ENCODE data around the gene KIF23.
"Not testable (repeated sequence)": the region's sequence is repeated elsewhere in the genome, so short reads cannot be mapped to it uniquely, and the experiment has no call there.

The KIF23 gene

GRCh38 chr15:69435985-69436384 is 21.8 kb downstream of the KIF23 start:
- DNase-seq (ENCODE audit: low spot score): no peak

- DNase-seq (ENCODE audit: low spot score): no peak
Measured at GRCh38 chr15:69436951-69437350, 22.8 kb downstream of the KIF23 start.

DNA sequence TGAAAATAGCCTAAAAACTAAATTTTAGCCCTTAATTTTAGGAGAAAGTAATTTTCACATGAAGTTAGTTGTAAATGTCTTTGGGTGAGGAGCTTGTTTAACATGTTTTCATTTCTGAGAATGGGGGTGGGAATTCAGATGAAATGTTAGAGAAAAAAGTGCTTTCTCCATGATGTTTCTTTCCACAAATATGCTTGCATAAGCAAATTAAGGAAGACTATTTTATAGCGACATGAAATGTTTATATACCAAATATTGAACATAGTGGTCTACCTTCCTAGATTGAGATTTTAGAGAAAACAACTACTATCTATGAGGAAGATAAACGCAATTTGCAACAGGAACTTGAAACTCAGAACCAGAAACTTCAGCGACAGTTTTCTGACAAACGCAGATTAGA is 25.5 kb downstream of the KIF23 start:
- no peak for DNase-seq (ENCODE audit: low spot score)

GRCh38 chr15:69443032-69443611 is 29.0 kb downstream of the KIF23 start:
- no peak for DNase-seq (ENCODE audit: low spot score)

DNA sequence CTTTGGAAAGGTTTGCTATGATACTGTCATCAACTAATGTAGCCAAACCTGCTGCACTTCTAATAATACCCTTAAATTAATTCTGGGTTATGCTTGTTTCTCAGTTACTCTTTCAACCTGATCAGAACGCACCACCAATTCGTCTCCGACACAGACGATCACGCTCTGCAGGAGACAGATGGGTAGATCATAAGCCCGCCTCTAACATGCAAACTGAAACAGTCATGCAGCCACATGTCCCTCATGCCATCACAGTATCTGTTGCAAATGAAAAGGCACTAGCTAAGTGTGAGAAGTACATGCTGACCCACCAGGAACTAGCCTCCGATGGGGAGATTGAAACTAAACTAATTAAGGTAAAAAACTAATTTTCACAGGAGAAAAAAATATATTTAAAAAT is 30.5 kb downstream of the KIF23 start:
- no peak for DNase-seq (ENCODE audit: low spot score)

DNA sequence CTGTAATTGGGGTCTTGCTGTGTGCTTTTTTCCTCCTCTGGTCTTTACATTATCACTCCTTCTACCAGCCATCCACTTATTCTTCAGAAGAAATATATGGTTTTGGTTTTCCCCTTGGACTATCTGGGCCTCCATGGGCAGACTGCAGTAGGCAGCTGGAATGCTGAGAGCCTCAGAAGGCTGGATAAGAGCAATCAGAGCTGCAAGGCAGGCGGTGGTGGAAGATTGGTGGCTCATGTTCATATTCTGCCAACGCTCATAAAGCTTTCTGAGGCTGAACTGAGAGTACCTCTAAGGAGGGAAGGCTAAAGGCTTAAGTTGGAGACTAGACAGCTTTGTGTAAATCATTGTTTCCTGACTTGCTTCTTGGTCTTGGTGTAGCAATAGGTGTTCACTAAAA is 32.8 kb downstream of the KIF23 start:
- DNase-seq (ENCODE audit: low spot score): no peak

- not testable (repeated sequence) for DNase-seq (ENCODE audit: low spot score)
Measured at GRCh38 chr15:69450221-69450620, 36.1 kb downstream of the KIF23 start.

- DNase-seq (ENCODE audit: low spot score): no peak
Measured at GRCh38 chr15:69450968-69451695, 37.0 kb downstream of the KIF23 start.

- no peak for DNase-seq (ENCODE audit: low spot score)
Measured at GRCh38 chr15:69451951-69452691, 38.0 kb downstream of the KIF23 start.

DNA sequence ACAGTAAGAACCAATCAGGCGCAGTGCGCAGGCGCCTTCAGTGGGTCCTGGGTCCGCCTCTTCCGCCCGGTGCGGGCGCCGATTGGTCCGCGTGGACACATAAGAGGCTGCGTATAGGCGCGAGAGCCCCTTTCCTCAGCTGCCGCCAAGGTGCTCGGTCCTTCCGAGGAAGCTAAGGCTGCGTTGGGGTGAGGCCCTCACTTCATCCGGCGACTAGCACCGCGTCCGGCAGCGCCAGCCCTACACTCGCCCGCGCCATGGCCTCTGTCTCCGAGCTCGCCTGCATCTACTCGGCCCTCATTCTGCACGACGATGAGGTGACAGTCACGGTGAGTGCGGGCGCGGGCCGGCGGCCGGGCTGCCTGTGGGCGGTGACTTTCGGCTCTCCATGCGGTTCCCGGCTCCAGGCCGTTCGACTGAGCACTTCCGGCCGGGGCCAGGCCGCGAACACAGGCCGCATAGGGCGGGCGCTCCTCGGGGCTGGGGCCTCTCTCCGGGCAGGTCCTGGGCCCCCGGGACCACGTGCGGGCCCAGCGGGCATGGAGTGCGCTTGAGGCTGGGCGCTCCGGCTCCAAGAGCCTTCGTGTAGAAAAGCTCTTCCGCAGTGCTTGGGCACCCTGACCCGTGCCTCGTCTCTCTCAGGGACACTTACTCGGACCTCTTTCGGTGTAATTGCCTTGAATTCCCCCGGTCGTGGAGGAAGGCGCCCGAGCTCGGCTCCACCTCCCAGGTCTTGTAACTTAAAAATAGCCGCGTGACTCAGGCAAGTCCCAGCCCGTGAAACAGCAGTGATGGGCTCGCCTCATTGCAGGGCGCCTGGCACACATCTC is 38.8 kb downstream of the KIF23 start, which contains the start of gene RPLP1:
Gene RPLP1 (plus strand): TSS at position 127 of the 830 bp plus-strand sequence. CDS start 131 bp downstream, at position 258.
- DNase-seq (ENCODE audit: low spot score): peak; percentile 96

DNA sequence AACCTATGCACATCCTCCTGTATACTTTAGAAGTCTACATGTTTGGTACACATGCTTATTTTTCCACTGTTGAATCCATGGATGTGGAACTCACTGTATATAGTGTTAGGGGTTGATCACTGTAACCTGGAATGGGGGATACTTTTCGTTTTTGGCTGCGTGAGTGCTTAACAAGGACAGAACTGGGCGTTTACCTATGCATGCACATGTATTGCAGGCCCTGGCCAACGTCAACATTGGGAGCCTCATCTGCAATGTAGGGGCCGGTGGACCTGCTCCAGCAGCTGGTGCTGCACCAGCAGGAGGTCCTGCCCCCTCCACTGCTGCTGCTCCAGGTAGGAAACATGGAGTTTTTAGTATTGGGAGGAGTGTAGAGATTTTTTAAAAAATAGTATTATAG is 40.8 kb downstream of the KIF23 start:
- no peak for DNase-seq (ENCODE audit: low spot score)

DNA sequence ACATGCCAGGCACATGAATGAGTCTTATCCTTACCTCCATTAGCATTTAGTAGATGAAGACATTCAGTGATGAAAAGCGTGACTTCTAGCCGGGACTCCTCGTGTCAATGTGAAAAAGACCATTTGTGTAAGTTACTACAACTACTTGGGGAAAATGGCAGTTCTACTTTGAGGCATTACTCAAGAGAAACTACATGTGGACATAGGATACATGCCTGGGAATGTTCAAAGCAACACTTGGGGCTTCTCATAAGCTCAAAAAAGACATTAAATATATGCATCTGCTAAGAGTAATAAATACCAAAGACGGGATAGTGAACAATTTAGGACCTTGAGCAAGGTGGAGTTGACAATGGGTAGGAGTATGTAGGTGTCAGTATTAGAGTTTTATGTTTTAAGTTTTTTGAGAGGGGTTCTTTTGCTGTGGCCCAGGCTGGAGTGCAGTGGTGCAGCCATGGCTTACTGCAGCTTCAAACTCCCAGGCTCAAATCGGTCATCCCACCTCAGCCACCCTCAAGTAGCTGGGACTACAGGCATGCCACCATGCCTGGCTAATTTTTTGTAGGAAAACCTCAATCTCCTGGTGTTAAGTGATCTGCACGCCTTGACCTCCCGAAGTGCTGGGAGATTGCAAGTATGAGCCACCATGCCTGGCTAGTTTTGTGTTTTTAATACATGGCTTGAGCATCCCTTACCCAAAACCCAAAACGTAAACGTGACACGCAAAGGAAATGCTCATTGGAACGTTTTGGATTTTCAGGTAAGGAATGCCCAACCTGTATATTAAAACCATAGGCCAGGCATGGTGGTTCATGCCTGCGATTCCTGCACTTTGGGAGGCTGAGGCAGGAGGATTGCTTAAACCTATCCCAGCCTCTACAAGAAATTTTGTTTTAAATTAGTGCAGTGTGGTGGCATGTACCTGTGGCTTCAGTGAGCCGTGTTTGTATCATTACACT is 42.3 kb downstream of the KIF23 start:
- no peak for DNase-seq (ENCODE audit: low spot score)

GRCh38 chr15:69457304-69458280 is 43.4 kb downstream of the KIF23 start:
- DNase-seq (ENCODE audit: low spot score): no peak

DNA sequence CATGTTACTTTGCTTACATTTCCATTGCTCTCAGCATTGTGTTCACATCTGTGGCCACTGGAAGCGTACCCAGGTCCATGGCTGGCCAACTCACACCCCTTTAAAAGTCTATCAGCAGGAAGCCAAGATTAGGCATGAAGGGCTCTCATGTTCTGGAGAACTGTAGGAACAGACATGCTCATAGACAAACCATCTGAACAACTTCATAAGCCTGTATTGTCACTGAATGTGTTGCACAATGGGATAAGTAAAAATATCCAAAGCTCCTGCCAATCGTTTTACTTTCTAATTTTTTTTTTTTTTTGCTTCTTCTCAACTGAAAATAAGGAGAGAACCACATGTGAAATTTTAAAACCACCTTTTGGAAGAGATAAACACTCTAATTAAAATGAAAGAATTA is 44.9 kb downstream of the KIF23 start:
- no peak for DNase-seq (ENCODE audit: low spot score)

GRCh38 chr15:69460481-69460880 is 46.3 kb downstream of the KIF23 start:
- DNase-seq (ENCODE audit: low spot score): no peak

DNA sequence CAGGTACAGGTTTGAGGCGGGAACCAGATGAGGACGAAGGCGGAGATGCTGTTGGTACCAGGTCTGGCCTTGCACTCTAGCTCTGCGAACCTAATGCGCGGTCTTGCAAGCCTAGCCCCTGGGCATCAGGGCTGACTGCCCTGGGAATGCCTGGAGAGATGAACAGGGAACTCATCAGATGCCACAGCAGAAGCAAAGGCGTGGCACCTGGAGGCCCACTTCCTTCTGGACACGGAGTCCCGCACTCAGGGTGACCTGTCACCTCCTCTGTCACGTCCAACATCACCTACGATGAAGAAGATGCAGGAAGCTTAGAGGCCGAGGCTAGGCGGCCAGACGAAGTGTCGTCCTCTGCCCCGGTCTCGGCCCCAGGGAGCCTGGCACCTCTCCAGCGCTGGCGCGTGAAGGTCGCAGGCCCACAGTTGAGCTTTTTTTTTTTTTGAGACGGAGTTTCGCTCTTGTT is 47.9 kb downstream of the KIF23 start:
- no peak for DNase-seq (ENCODE audit: low spot score)

- DNase-seq (ENCODE audit: low spot score): peak; percentile 97
Measured at GRCh38 chr15:69462493-69463181, 48.5 kb downstream of the KIF23 start.

GRCh38 chr15:69463182-69463756 is 49.1 kb downstream of the KIF23 start:
- no peak for DNase-seq (ENCODE audit: low spot score)

GRCh38 chr15:69465253-69465652 is 51.1 kb downstream of the KIF23 start:
- no peak for DNase-seq (ENCODE audit: low spot score)
